HCT116 (cell line): ENCODE results near the gene NR2F6.

ENCODE experiments used
- CEBPB ChIP-seq: IDR thresholded peaks from 2 replicates; pipeline ENCODE4 v1.6.1; 2012; ENCODE audit warnings: low read depth
- JUND ChIP-seq: IDR thresholded peaks from 2 replicates; pipeline ENCODE4 v1.6.1; 2012
- POLR2A ChIP-seq: IDR thresholded peaks from 2 replicates; pipeline ENCODE4 v1.7.0; 2011; ENCODE audit warnings: borderline replicate concordance; ENCODE audit not compliant: insufficient read depth, insufficient read length; ENCODE audit errors: extremely low read depth
- POLR2AphosphoS5 ChIP-seq: IDR thresholded peaks from 2 replicates; pipeline ENCODE4 v1.6.1; 2011; ENCODE audit warnings: mild to moderate bottlenecking, low read depth, low read length, moderate library complexity
- SIN3A ChIP-seq: IDR thresholded peaks from 2 replicates; pipeline ENCODE4 v1.6.1; 2012; ENCODE audit warnings: low read depth
- ZNF274 ChIP-seq: fragments of 200-500 bp; sonication (Bioruptor generic); IDR thresholded peaks from 2 replicates; pipeline ENCODE4 v1.6.1; 2014; ENCODE audit warnings: mild to moderate bottlenecking, low read depth, low read length, inconsistent platforms
- TF ChIP-seq, protein P1 (sequence below), 3 experiments: fragments of 200-600 bp in 1 of 3; sonication (generic) in 1 of 3; IDR thresholded peaks in 2 of 3; conservative IDR thresholded peaks in 1 of 3; 2 replicates each; pipeline ENCODE4 v1.5.1; 2012 to 2017; ENCODE audit warnings: low read depth in 2 of 3, low read length in 2 of 3, antibody characterized with exemption in 1 of 3, borderline replicate concordance in 1 of 3, control low read depth in 1 of 3, mild to moderate bottlenecking in 1 of 3, mixed read lengths in 1 of 3, mixed run types in 1 of 3, moderate library complexity in 1 of 3; ENCODE audit not compliant: insufficient read depth in 1 of 3
- TF ChIP-seq, protein P2 (sequence below): IDR thresholded peaks from 2 replicates; pipeline ENCODE4 v1.6.1; 2012; ENCODE audit warnings: low read depth

- TF ChIP-seq POLR2AphosphoS5 (no peak), POLR2A (no peak), JUND (no peak), SIN3A (no peak), CEBPB (no peak), ZNF274 (no peak)
- TF ChIP-seq, protein P1, sequence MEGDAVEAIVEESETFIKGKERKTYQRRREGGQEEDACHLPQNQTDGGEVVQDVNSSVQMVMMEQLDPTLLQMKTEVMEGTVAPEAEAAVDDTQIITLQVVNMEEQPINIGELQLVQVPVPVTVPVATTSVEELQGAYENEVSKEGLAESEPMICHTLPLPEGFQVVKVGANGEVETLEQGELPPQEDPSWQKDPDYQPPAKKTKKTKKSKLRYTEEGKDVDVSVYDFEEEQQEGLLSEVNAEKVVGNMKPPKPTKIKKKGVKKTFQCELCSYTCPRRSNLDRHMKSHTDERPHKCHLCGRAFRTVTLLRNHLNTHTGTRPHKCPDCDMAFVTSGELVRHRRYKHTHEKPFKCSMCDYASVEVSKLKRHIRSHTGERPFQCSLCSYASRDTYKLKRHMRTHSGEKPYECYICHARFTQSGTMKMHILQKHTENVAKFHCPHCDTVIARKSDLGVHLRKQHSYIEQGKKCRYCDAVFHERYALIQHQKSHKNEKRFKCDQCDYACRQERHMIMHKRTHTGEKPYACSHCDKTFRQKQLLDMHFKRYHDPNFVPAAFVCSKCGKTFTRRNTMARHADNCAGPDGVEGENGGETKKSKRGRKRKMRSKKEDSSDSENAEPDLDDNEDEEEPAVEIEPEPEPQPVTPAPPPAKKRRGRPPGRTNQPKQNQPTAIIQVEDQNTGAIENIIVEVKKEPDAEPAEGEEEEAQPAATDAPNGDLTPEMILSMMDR (IDR thresholded peaks at IDR 0.05 in 2 of 3, conservative IDR thresholded peaks at IDR 0.05 in 1 of 3; ENCODE audit: borderline replicate concordance in 1 of 3, insufficient read depth in 1 of 3, low read depth in 2 of 3, low read length in 2 of 3), result no peak
- TF ChIP-seq, protein P2, sequence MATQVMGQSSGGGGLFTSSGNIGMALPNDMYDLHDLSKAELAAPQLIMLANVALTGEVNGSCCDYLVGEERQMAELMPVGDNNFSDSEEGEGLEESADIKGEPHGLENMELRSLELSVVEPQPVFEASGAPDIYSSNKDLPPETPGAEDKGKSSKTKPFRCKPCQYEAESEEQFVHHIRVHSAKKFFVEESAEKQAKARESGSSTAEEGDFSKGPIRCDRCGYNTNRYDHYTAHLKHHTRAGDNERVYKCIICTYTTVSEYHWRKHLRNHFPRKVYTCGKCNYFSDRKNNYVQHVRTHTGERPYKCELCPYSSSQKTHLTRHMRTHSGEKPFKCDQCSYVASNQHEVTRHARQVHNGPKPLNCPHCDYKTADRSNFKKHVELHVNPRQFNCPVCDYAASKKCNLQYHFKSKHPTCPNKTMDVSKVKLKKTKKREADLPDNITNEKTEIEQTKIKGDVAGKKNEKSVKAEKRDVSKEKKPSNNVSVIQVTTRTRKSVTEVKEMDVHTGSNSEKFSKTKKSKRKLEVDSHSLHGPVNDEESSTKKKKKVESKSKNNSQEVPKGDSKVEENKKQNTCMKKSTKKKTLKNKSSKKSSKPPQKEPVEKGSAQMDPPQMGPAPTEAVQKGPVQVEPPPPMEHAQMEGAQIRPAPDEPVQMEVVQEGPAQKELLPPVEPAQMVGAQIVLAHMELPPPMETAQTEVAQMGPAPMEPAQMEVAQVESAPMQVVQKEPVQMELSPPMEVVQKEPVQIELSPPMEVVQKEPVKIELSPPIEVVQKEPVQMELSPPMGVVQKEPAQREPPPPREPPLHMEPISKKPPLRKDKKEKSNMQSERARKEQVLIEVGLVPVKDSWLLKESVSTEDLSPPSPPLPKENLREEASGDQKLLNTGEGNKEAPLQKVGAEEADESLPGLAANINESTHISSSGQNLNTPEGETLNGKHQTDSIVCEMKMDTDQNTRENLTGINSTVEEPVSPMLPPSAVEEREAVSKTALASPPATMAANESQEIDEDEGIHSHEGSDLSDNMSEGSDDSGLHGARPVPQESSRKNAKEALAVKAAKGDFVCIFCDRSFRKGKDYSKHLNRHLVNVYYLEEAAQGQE, result no peak
These were observed 38.8 kb downstream of the NR2F6 start for GRCh38 chr19:17206736-17207581.
